DMS79 (cell line): ENCODE measurements around the gene AKR1C8.

Experiments
- DNase-seq: peaks from one replicate; lab custom pipeline; 2025; lab: John Stamatoyannopoulos, UW

Gene AKR1C8

DNA sequence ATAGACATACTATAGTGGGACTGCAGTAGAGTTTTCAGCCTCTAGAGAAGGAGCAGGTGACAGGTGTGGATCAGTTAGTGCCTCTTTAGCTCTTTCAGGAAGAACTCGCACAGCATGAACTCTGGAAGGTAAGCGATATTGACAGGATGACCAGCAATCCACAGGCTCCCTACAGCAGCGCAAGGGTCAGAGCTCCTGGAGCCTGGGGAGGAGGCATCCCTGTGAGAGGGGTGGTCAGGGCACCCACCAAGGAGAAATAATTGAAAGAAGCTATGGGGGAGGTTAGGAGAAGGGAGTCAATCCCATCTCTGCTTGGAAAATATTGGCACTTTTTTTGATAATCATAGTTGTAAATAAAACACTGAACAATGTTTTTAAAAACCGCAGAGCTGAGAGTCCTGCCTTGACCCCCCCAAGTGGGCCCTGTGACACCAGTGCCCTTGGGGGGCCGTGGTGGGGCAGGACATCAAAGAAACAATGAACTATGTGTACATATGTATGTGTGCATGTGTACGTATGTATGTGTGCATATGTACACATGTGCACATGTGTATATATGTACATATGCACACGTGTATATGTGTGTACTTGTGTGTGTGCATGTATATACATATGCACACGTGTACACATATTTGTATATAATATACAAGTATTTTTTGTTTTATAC is 77.0 kb downstream of the AKR1C8 start:
- DNase-seq = no peak

- DNase-seq = no peak
These were observed 78.4 kb downstream of the AKR1C8 start for GRCh38 chr10:5106553-5106952.

DNA sequence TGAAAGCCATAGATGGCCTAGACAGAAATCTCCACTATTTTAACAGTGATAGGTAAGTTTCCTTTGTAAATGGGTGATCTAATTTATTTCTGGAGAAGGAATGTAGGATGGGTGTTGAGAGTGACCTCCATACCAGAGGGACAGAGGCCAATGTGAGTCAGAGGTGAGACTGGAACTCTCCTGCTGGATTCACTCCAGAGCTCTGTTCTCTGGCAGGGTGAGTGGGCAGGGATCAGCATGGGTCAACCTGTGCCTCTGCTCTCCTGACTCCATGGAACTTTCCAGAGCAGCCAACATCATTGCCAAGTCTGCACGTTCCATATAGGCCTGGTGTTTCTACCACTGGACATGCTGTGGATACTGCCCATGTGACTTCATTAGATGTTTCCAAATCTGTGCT is 79.3 kb downstream of the AKR1C8 start:
- DNase-seq = no peak
